RWPE2 (cell line): ENCODE measurements around the gene RIIAD1.

Source experiments
- ATAC-seq: fragments of 200-7000 bp; cut with Tn5 transposase; 3 replicates; pipeline ENCODE4 v1.9.1; 2021; ENCODE audit warnings: low read depth
- DNase-seq: peaks from one replicate; pipeline ENCODE4 v3.0.0-alpha.2; 2020; ENCODE audit warnings: low spot score
- H3K27ac ChIP-seq: fragments of 450-650 bp; 2 replicates; pipeline ENCODE4 v1.5.1; 2017; ENCODE audit warnings: mild to moderate bottlenecking; ENCODE audit not compliant: poor library complexity, severe bottlenecking
- H3K27me3 ChIP-seq: fragments of 250-450 bp; sonication (Bioruptor Pico); 2 replicates; pipeline ENCODE4 v1.5.1; 2021; ENCODE audit warnings: mild to moderate bottlenecking, moderate library complexity; ENCODE audit not compliant: insufficient read depth, poor library complexity, severe bottlenecking
- H3K36me3 ChIP-seq: fragments of 250-450 bp; sonication (Bioruptor Pico); 2 replicates; pipeline ENCODE4 v1.5.1; 2020; ENCODE audit warnings: low read depth, mild to moderate bottlenecking, moderate library complexity
- H3K4me1 ChIP-seq: fragments of 250-450 bp; sonication (Bioruptor Pico); 2 replicates; pipeline ENCODE4 v1.5.1; 2021; ENCODE audit warnings: mild to moderate bottlenecking, moderate library complexity; ENCODE audit not compliant: insufficient read depth, poor library complexity, severe bottlenecking
- H3K4me3 ChIP-seq: fragments of 250-450 bp; sonication (Bioruptor Pico); 2 replicates; pipeline ENCODE4 v1.5.1; 2021; ENCODE audit warnings: mild to moderate bottlenecking, moderate library complexity; ENCODE audit not compliant: severe bottlenecking
- H3K9me3 ChIP-seq: fragments of 250-450 bp; sonication (Bioruptor Pico); 2 replicates; pipeline ENCODE4 v1.5.1; 2021; ENCODE audit warnings: mild to moderate bottlenecking, moderate library complexity; ENCODE audit not compliant: severe bottlenecking
- TF ChIP-seq, protein P1 (sequence below): fragments of 450-650 bp; IDR thresholded peaks from one replicate; pipeline ENCODE4 v1.5.1; 2017; ENCODE audit warnings: mild to moderate bottlenecking, moderate library complexity; ENCODE audit not compliant: poor library complexity, severe bottlenecking

RIIAD1 gene

DNA sequence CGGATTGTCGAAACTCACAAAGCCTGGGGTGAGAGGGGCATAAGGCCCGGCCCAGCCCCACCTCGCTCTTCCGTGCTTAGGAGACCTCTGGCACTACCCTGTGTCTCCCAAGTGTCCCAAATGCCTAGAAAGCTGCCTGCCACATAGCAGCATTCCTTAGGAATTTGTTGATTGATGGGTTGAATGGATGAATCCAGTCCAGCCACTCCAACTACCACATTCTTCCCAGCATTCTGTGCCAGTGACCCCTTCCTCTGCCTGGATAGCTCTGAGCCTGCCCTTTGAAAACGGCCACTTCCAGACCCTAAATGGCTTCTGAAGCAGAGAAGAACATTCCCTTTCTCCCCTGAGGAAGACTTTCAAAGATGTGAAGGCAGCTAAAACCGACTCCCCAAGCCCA, 16.2 kb upstream of the RIIAD1 start:
- TF ChIP-seq, protein P1, sequence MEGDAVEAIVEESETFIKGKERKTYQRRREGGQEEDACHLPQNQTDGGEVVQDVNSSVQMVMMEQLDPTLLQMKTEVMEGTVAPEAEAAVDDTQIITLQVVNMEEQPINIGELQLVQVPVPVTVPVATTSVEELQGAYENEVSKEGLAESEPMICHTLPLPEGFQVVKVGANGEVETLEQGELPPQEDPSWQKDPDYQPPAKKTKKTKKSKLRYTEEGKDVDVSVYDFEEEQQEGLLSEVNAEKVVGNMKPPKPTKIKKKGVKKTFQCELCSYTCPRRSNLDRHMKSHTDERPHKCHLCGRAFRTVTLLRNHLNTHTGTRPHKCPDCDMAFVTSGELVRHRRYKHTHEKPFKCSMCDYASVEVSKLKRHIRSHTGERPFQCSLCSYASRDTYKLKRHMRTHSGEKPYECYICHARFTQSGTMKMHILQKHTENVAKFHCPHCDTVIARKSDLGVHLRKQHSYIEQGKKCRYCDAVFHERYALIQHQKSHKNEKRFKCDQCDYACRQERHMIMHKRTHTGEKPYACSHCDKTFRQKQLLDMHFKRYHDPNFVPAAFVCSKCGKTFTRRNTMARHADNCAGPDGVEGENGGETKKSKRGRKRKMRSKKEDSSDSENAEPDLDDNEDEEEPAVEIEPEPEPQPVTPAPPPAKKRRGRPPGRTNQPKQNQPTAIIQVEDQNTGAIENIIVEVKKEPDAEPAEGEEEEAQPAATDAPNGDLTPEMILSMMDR = no peak
- Histone ChIP-seq H3K9me3 (no peaks in the 10 kb centered on the region), H3K27me3 (no peaks in the 10 kb centered on the region), H3K36me3 (no peaks in the 10 kb centered on the region), H3K27ac (no peak overlapping the region), H3K4me1 (no peaks in the 10 kb centered on the region), H3K4me3 (no peak overlapping the region)
- ATAC-seq = no peak
- no peak for DNase-seq

DNA sequence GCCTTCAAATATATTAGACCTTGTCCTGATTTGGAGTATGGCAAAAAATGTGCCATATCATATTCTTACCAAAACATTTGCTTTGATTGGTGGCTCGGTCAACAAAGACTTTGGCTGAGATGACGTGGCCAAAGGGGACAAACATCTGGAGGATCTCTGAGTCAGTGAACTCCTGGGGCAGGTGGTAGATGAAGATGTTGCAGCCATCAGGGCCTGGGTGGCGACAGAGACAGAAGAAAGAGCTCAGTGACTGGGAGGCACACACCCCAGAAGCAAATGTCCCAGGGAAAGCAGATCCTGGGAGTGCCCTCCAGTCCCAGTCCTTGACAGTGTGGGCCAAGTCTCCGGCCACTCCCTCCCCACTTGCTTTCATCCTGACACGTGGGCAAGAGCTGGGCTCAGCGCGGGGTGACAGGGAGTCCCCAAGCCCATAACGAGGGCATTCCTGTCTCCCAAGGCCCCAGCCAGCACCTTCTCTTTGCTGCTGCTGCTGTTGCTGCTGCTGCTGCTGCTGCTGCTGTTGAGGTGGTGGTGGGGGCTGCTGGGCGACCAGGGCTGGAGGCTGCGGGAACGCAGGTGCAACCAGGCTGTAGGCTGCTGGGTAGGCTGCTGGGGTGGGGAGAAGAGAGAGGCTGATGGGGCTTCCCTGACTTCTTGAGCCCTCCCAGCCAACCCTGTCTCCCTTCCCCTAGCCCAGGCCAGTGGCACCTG, 15.4 kb upstream of the RIIAD1 start:
- H3K9me3 ChIP-seq = no peaks in the 10 kb centered on the region
- no peak overlapping the region for H3K27ac ChIP-seq
- ATAC-seq = no peak; the same call in 2 of the 3 replicates
- DNase-seq = no peak
- no peak overlapping the region for H3K4me3 ChIP-seq
- H3K27me3 ChIP-seq = no peaks in the 10 kb centered on the region
- H3K4me1 ChIP-seq = no peaks in the 10 kb centered on the region
- no peaks in the 10 kb centered on the region for H3K36me3 ChIP-seq
- TF ChIP-seq, protein P1 = no peak

DNA sequence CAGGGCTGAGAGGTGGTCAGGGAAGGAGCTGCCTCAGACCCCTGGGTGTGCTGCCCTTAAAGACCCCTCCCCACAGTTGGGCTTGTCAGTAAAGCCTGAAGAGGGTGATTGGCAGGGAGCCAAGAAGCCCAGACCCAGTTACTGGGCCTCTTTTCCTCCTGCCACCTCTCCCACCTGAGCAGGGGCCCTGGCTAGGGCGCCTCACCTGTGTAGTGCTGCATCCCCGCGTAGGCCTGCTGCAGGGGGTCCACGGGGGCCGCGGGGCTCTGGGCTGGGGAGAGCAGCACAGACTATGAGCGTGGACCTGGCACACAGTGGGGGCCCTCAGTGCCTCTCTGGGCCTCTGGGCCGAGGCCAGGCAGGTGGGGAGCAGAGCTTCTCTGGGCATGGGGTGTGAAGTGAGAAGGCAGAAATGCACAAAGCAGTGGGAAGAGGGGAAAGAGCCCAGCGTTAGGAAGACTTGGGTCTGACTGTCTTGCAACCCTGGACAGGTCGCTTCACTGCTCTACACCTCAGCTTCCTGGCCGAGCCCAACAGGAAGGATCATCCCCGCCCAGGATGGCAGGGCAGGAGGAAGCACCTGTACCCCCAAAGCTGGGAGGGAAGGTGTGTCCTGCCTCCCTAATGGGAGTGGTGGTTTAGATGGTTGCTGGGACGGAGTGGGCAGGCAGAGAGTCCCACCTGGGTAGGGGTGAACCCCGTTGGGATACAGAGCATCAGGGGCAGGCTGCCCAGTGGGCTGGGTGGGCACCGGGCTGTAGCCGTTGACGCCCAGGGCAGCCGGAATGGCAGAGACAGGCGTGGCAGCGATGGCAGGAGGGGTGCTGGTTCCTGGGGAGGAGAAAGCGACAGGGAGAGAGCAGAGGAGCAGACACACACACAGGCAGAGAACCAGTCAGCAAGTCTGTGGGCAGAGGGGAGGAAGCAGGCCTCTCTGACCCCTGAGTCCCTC, 14.6 kb upstream of the RIIAD1 start:
- TF ChIP-seq, protein P1 = no peak
- H3K27ac ChIP-seq = no peak overlapping the region
- H3K36me3 ChIP-seq = no peaks in the 10 kb centered on the region
- no peaks in the 10 kb centered on the region for H3K9me3 ChIP-seq
- no peaks in the 10 kb centered on the region for H3K4me1 ChIP-seq
- no peak for ATAC-seq
- no peaks in the 10 kb centered on the region for H3K27me3 ChIP-seq
- no peak overlapping the region for H3K4me3 ChIP-seq
- no peak for DNase-seq

DNA sequence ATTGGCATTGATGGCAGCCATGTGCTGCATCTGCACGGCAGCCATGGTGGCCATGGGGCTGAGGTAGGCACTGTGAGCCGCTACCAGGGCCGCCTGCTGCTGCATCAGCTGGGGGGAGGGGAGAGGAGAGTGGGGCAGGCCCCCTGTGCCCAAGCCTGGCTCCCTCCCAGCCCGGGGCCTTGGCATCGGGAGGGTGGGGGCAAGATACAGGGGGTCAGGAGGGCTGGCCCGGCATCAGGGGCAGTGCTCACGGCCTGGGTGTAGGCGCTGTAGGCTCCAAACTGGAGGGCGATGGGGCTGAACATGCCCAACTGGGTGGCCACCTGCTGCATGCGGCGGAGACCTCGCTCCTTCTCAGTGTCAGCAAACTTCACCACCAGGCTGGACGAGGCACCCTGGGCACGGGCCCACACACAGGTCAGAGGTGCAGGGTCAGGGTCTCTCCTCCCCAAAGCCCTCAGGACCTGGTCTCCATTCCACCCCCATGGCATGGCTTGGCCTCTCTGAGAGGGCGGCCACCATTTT, 13.7 kb upstream of the RIIAD1 start:
- ATAC-seq (no peak), DNase-seq (no peak)
- H3K4me1 ChIP-seq = no peaks in the 10 kb centered on the region
- H3K27me3 ChIP-seq = no peaks in the 10 kb centered on the region
- no peaks in the 10 kb centered on the region for H3K9me3 ChIP-seq
- H3K27ac ChIP-seq = no peak overlapping the region
- no peaks in the 10 kb centered on the region for H3K36me3 ChIP-seq
- no peak overlapping the region for H3K4me3 ChIP-seq
- TF ChIP-seq, protein P1 = no peak
